C4-2B (cell line): ENCODE results near the gene FOXL1.

Experiments
- H3K27ac ChIP-seq: fragments of 450-650 bp; 2 replicates; pipeline ENCODE4 v1.5.1; 2017
- CTCF ChIP-seq: fragments of 450-650 bp; conservative IDR thresholded peaks from 2 replicates; pipeline ENCODE4 v1.5.1; 2017; ENCODE audit warnings: mild to moderate bottlenecking
- ZFX ChIP-seq: fragments of 450-650 bp; IDR thresholded peaks from 2 replicates; pipeline ENCODE4 v1.6.1; 2017

The FOXL1 gene

GRCh38 chr16:86631444-86631843 lies 53.1 kb downstream of the FOXL1 start:
- TF ChIP-seq CTCF (no peak), ZFX (no peak)
- H3K27ac ChIP-seq: no peak overlapping the region
